A673 (cell line): Measurements from ENCODE around the gene RHOV. TPM values are rescaled to one million over a fixed set of nuclear protein-coding genes. Genes with fewer than 3 reads are reported as not detected.

Experiments used
- BruUV-seq: library from RNA; stranded (reverse); fragments of 400-500 nt; replicated peaks from 2 replicates; lab custom pipeline; 2021; lab: Mats Ljungman, UMichigan
- CTCF ChIA-PET: fragments of 300-600 bp; sonication (Branson Sonifier 250); formaldehyde crosslinking; loops from one replicate; lab custom pipeline; 2022; ENCODE audit warnings: antibody characterized with exemption; lab: Charles Lee
- POLR2A ChIA-PET: fragments of 300-600 bp; sonication (Branson Sonifier 250); formaldehyde crosslinking; loops from one replicate; lab custom pipeline; 2022; ENCODE audit warnings: antibody characterized with exemption; ENCODE audit not compliant: low non-redundant PET; lab: Charles Lee
- DNase-seq: peaks from one replicate; pipeline ENCODE4 v3.0.0-alpha.2; 2015; ENCODE audit warnings: low spot score
- H3K27ac ChIP-seq: fragments of 200-600 bp; sonication (generic); 2 replicates; pipeline ENCODE4 v1.5.1; 2016; ENCODE audit warnings: mixed run types, low read depth, mild to moderate bottlenecking, mixed read lengths, antibody characterized with exemption, low read length; ENCODE audit not compliant: poor library complexity, severe bottlenecking
- H3K27me3 ChIP-seq: fragments of 200-600 bp; sonication (generic); replicated peaks from 2 replicates; pipeline ENCODE4 v1.6.1; 2017; ENCODE audit warnings: mixed run types, low read depth, mild to moderate bottlenecking, mixed read lengths, antibody characterized with exemption, low read length; ENCODE audit not compliant: insufficient read depth, poor library complexity
- H3K36me3 ChIP-seq: fragments of 200-600 bp; sonication (generic); 2 replicates; pipeline ENCODE4 v1.6.1; 2016; ENCODE audit warnings: mixed run types, mild to moderate bottlenecking, mixed read lengths, antibody characterized with exemption, low read length; ENCODE audit not compliant: insufficient read depth, poor library complexity, severe bottlenecking
- H3K4me1 ChIP-seq: fragments of 200-600 bp; sonication (generic); 2 replicates; pipeline ENCODE4 v1.6.1; 2017; ENCODE audit warnings: mixed run types, mild to moderate bottlenecking, mixed read lengths, antibody characterized with exemption, low read length; ENCODE audit not compliant: insufficient read depth, poor library complexity, severe bottlenecking
- H3K4me3 ChIP-seq: fragments of 200-600 bp; sonication (generic); 2 replicates; pipeline ENCODE4 v1.5.1; 2016; ENCODE audit warnings: low read depth, mixed run types, mild to moderate bottlenecking, mixed read lengths, low read length; ENCODE audit not compliant: poor library complexity, severe bottlenecking
- H3K9me3 ChIP-seq: fragments of 200-600 bp; sonication (generic); 2 replicates; pipeline ENCODE4 v1.6.1; 2016; ENCODE audit warnings: mixed run types, low read depth, mild to moderate bottlenecking, mixed read lengths, antibody characterized with exemption, low read length; ENCODE audit not compliant: poor library complexity, severe bottlenecking
- CTCF ChIP-seq: fragments of 300-800, 200-600 bp; sonication (generic); conservative IDR thresholded peaks from 2 replicates; pipeline ENCODE4 v1.5.1; 2017; ENCODE audit warnings: low read depth, mild to moderate bottlenecking, antibody characterized with exemption, low read length, moderate library complexity, mixed read lengths
- EZH2 ChIP-seq: fragments of 200-600 bp; sonication (generic); IDR thresholded peaks from 2 replicates; pipeline ENCODE4 v1.6.1; 2017; ENCODE audit warnings: borderline replicate concordance, low read depth, mild to moderate bottlenecking, mixed read lengths, antibody characterized with exemption, low read length; ENCODE audit not compliant: poor library complexity, severe bottlenecking
- intact Hi-C: fragments of 100-400 bp; cut with micrococcal nuclease; formaldehyde crosslinking; loops from one replicate; pipeline ENCODE4 v1.10.0; 2022; ENCODE audit not compliant: unreplicated experiment
- total RNA-seq: library from RNA; stranded (reverse); gene quantifications from 2 replicates; pipeline ENCODE4 v1.2.3, GENCODE V29; 2021

Gene RHOV
- total RNA-seq, 1 experiment from 2014 or later, result 1.6 TPM

GRCh38 chr15:40853241-40853890, 20.7 kb downstream of the RHOV start:
- H3K4me3 ChIP-seq, result no peak overlapping the region
- BruUV-seq, result no TSS peak

GRCh38 chr15:40852529-40852928, 21.5 kb downstream of the RHOV start:
- no peak overlapping the region for H3K27ac ChIP-seq
- TF ChIP-seq EZH2 (no peak), CTCF (no peak)
- no peaks in the 10 kb centered on the region for H3K36me3 ChIP-seq
- ChIA-PET POLR2A (no interaction called here), CTCF (no interaction called here)
- no peaks in the 10 kb centered on the region for H3K27me3 ChIP-seq
- no peak overlapping the region for H3K4me3 ChIP-seq
- no peak for DNase-seq
- H3K9me3 ChIP-seq, result no peaks in the 10 kb centered on the region
- intact Hi-C loops, result no loop called here
- no TSS peak for BruUV-seq
- H3K4me1 ChIP-seq, result peaks cover 6% of the 10 kb centered on the region

More at GRCh38 chr15:40853241-40853890, 20.7 kb downstream of the RHOV start:
- ChIA-PET POLR2A (no interaction called here), CTCF (no interaction called here)
- Histone ChIP-seq H3K9me3 (no peaks in the 10 kb centered on the region), H3K4me1 (peaks cover 11% of the 10 kb centered on the region), H3K27me3 (no peaks in the 10 kb centered on the region), H3K27ac (no peak overlapping the region), H3K36me3 (no peaks in the 10 kb centered on the region)
- intact Hi-C loops, result no loop called here
- TF ChIP-seq EZH2 (no peak), CTCF (no peak)
- no peak for DNase-seq

- BruUV-seq, result no TSS peak
- Histone ChIP-seq H3K9me3 (no peaks in the 10 kb centered on the region), H3K4me1 (peaks cover 3% of the 10 kb centered on the region), H3K27me3 (no peaks in the 10 kb centered on the region), H3K4me3 (no peak overlapping the region), H3K36me3 (no peaks in the 10 kb centered on the region), H3K27ac (no peak overlapping the region)
- CTCF ChIA-PET, result no interaction called here
- TF ChIP-seq CTCF, result no peak
- TF ChIP-seq EZH2, result no peak
- POLR2A ChIA-PET, result no interaction called here
- intact Hi-C loops, result no loop called here
- no peak for DNase-seq
These were observed 23.4 kb downstream of the RHOV start for GRCh38 chr15:40850576-40851112.
